ENCODE data around the gene TMEM135.

Gene TMEM135

GRCh38 chr11:87180742-87181141 lies 143.0 kb downstream of the TMEM135 start:
- Histone ChIP-seq H4K20me1 (ENCODE audit: insufficient read depth, low read length) (no peaks in the 10 kb centered on the region), H3K27ac (ENCODE audit: low read depth, low read length, poor library complexity, severe bottlenecking) (no peak overlapping the region), H3K9me3 (ENCODE audit: low read length) (no peaks in the 10 kb centered on the region), H3F3A (ENCODE audit: insufficient read depth, low read length) (no peaks in the 10 kb centered on the region; the same call in 1 of the 2 replicates), H3K9me2 (ENCODE audit: low read depth, low read length) (no peaks in the 10 kb centered on the region), H3K27me3 (ENCODE audit: insufficient read depth, low read length) (no peaks in the 10 kb centered on the region), H3K4me3 (ENCODE audit: low read depth, low read length, poor library complexity, severe bottlenecking) (no peak overlapping the region), H3K4me2 (ENCODE audit: low read length) (no peak overlapping the region), H3K79me2 (ENCODE audit: insufficient read depth, low read length) (no peaks in the 10 kb centered on the region), H3K36me3 (ENCODE audit: insufficient read depth, low read length) (peaks cover 7% of the 10 kb centered on the region; the same call in 1 of the 2 replicates), H3K4me1 (ENCODE audit: insufficient read depth, low read length, severe bottlenecking) (no peaks in the 10 kb centered on the region), H2AFZ (ENCODE audit: low read length) (no peak overlapping the region), H3K9ac (ENCODE audit: low read length) (no peak overlapping the region)
- no peak for TF ChIP-seq EZH2 (IDR thresholded peaks at IDR 0.05; ENCODE audit: borderline replicate concordance, low read length)
- no peak for TF ChIP-seq CTCF (IDR thresholded peaks at IDR 0.05; ENCODE audit: low read length)

- no peaks in the 10 kb centered on the region; the same call in 1 of the 2 replicates for H3F3A ChIP-seq (ENCODE audit: insufficient read depth, low read length)
- no peaks in the 10 kb centered on the region for H3K27me3 ChIP-seq (ENCODE audit: insufficient read depth, low read length)
- H3K4me2 ChIP-seq (ENCODE audit: low read length), result no peak overlapping the region
- H3K4me1 ChIP-seq (ENCODE audit: insufficient read depth, low read length, severe bottlenecking), result no peaks in the 10 kb centered on the region
- H3K79me2 ChIP-seq (ENCODE audit: insufficient read depth, low read length), result no peaks in the 10 kb centered on the region
- no peak for TF ChIP-seq EZH2 (IDR thresholded peaks at IDR 0.05; ENCODE audit: borderline replicate concordance, low read length)
- TF ChIP-seq CTCF (IDR thresholded peaks at IDR 0.05; ENCODE audit: low read length), result no peak
- H3K9me2 ChIP-seq (ENCODE audit: low read depth, low read length), result no peaks in the 10 kb centered on the region
- no peaks in the 10 kb centered on the region for H4K20me1 ChIP-seq (ENCODE audit: insufficient read depth, low read length)
- peaks cover 7% of the 10 kb centered on the region; the same call in 1 of the 2 replicates for H3K36me3 ChIP-seq (ENCODE audit: insufficient read depth, low read length)
- no peak overlapping the region for H3K9ac ChIP-seq (ENCODE audit: low read length)
- H3K9me3 ChIP-seq (ENCODE audit: low read length), result no peaks in the 10 kb centered on the region
- H3K27ac ChIP-seq (ENCODE audit: low read depth, low read length, poor library complexity, severe bottlenecking), result no peak overlapping the region
- H2AFZ ChIP-seq (ENCODE audit: low read length), result no peak overlapping the region
- H3K4me3 ChIP-seq (ENCODE audit: low read depth, low read length, poor library complexity, severe bottlenecking), result no peak overlapping the region
Measured at GRCh38 chr11:87181143-87181542, 143.4 kb downstream of the TMEM135 start.

- Histone ChIP-seq H3K9me2 (ENCODE audit: low read depth, low read length) (no peaks in the 10 kb centered on the region), H3K4me3 (ENCODE audit: low read depth, low read length, poor library complexity, severe bottlenecking) (no peak overlapping the region), H3K27me3 (ENCODE audit: insufficient read depth, low read length) (no peaks in the 10 kb centered on the region), H3K9ac (ENCODE audit: low read length) (no peak overlapping the region), H4K20me1 (ENCODE audit: insufficient read depth, low read length) (no peaks in the 10 kb centered on the region), H3K36me3 (ENCODE audit: insufficient read depth, low read length) (no peaks in the 10 kb centered on the region), H3K4me1 (ENCODE audit: insufficient read depth, low read length, severe bottlenecking) (no peaks in the 10 kb centered on the region), H3F3A (ENCODE audit: insufficient read depth, low read length) (no peaks in the 10 kb centered on the region), H3K4me2 (ENCODE audit: low read length) (no peak overlapping the region), H3K9me3 (ENCODE audit: low read length) (no peaks in the 10 kb centered on the region), H2AFZ (ENCODE audit: low read length) (no peak overlapping the region), H3K27ac (ENCODE audit: low read depth, low read length, poor library complexity, severe bottlenecking) (no peak overlapping the region), H3K79me2 (ENCODE audit: insufficient read depth, low read length) (no peaks in the 10 kb centered on the region)
- TF ChIP-seq CTCF (IDR thresholded peaks at IDR 0.05; ENCODE audit: low read length) (no peak), EZH2 (IDR thresholded peaks at IDR 0.05; ENCODE audit: borderline replicate concordance, low read length) (no peak)
Measured at GRCh38 chr11:87185228-87185627, 147.5 kb downstream of the TMEM135 start.
